HG03565 (cell line): ENCODE measurements around the gene CUTA.

ENCODE experiments used
- ATAC-seq: cut with Tn5 transposase; IDR thresholded peaks from one replicate; pipeline ENCODE4 v1.9.1; 2021; ENCODE audit warnings: mild to moderate bottlenecking, moderate library complexity; ENCODE audit not compliant: unreplicated experiment

Gene CUTA

GRCh38 chr6:33439956-33440648, 22.2 kb upstream of the CUTA start:
- ATAC-seq: no peak

GRCh38 chr6:33438978-33439594, 21.2 kb upstream of the CUTA start:
- ATAC-seq: no peak

- no peak for ATAC-seq
These were observed 19.8 kb upstream of the CUTA start for GRCh38 chr6:33437666-33438065.

- no peak for ATAC-seq
These were observed 17.1 kb upstream of the CUTA start for GRCh38 chr6:33434961-33435360.

GRCh38 chr6:33433544-33434191, 15.8 kb upstream of the CUTA start:
- ATAC-seq: no peak

- no peak for ATAC-seq
These were observed 15.2 kb upstream of the CUTA start for GRCh38 chr6:33433001-33433543.

- ATAC-seq: no peak
These were observed 14.6 kb upstream of the CUTA start for GRCh38 chr6:33432546-33432945.

GRCh38 chr6:33431880-33432541, 14.1 kb upstream of the CUTA start:
- ATAC-seq: no peak

GRCh38 chr6:33430991-33431879, 13.3 kb upstream of the CUTA start:
- ATAC-seq: no peak

- ATAC-seq: no peak
These were observed 12.4 kb upstream of the CUTA start for GRCh38 chr6:33430334-33430733.

GRCh38 chr6:33429750-33430052, 11.8 kb upstream of the CUTA start:
- ATAC-seq: no peak

- no peak for ATAC-seq
These were observed 11.3 kb upstream of the CUTA start for GRCh38 chr6:33428966-33429749.

GRCh38 chr6:33428224-33428965, 10.5 kb upstream of the CUTA start:
- ATAC-seq: no peak

- ATAC-seq: no peak
These were observed 9.8 kb upstream of the CUTA start for GRCh38 chr6:33427585-33428223.

GRCh38 chr6:33426590-33427511, 8.9 kb upstream of the CUTA start:
- no peak for ATAC-seq

GRCh38 chr6:33425668-33426577, 8.0 kb upstream of the CUTA start:
- ATAC-seq: no peak
